Upper lobe of left lung (tissue), 6 donors: ENCODE measurements around the gene TMEM132C. TPM values are rescaled to one million over a fixed set of nuclear protein-coding genes. Genes with fewer than 3 reads are reported as not detected.

Source experiments
- ATAC-seq, 2 donors: fragments of 200-7000 bp; cut with Tn5 transposase; one replicate each; pipeline ENCODE4 v1.9.1; 2022; ENCODE audit warnings: mild to moderate bottlenecking in 2 of 2, moderate library complexity in 2 of 2; ENCODE audit not compliant: low FRiP score in 2 of 2
- DNase-seq, 2 donors: peaks; one replicate each; pipeline ENCODE4 v3.0.0-alpha.2; 2019 to 2020
- H3K27ac ChIP-seq, 4 donors: fragments of 200-600 bp; sonication (generic); one replicate each; pipeline ENCODE4 v1.5.1; 2016 to 2019
- H3K27me3 ChIP-seq, 4 donors: fragments of 200-600 bp; sonication (generic); one replicate each; pipeline ENCODE4 v1.5.1; 2017 to 2019
- H3K36me3 ChIP-seq, 4 donors: fragments of 200-600 bp; sonication (generic); one replicate each; pipeline ENCODE4 v1.5.1; 2016 to 2019
- H3K4me1 ChIP-seq, 4 donors: fragments of 200-600 bp; sonication (generic); one replicate each; pipeline ENCODE4 v1.5.1; 2018 to 2019
- H3K4me3 ChIP-seq, 4 donors: fragments of 200-600 bp; sonication (generic); one replicate each; pipeline ENCODE4 v1.5.1; 2017 to 2019; ENCODE audit warnings: mild to moderate bottlenecking in 2 of 4, moderate library complexity in 1 of 4
- H3K9me3 ChIP-seq, 4 donors: fragments of 200-600 bp; sonication (generic); one replicate each; pipeline ENCODE4 v1.5.1; 2018 to 2019
- CTCF ChIP-seq, 6 experiments: fragments of 450-650 bp in 4 of 6; fragments of 200-600 bp in 2 of 6; sonication (generic) in 2 of 6; IDR thresholded peaks; one replicate each; pipeline ENCODE4 v1.5.1; 2016 to 2019; ENCODE audit warnings: antibody characterized with exemption in 6 of 6
- EP300 ChIP-seq, 4 donors: sonication (generic); formaldehyde crosslinking; IDR thresholded peaks; one replicate each; pipeline ENCODE4 v1.5.1; 2017; ENCODE audit warnings: antibody characterized with exemption in 4 of 4, control low read depth in 2 of 4
- POLR2A ChIP-seq, 4 donors: fragments of 450-650 bp; IDR thresholded peaks; one replicate each; pipeline ENCODE4 v1.5.1; 2016 to 2017; ENCODE audit warnings: antibody characterized with exemption in 4 of 4, mild to moderate bottlenecking in 2 of 4
- POLR2AphosphoS5 ChIP-seq, 2 donors: sonication (generic); formaldehyde crosslinking; IDR thresholded peaks; one replicate each; pipeline ENCODE4 v1.5.1; 2017; ENCODE audit warnings: antibody characterized with exemption in 2 of 2
- WGBS, 2 donors: methylation state at CpG; one replicate each; pipeline ENCODE4 v1.1.5; 2017 to 2018; 5-methylcytosine and 5-hydroxymethylcytosine counted together
- total RNA-seq, 6 donors: library from RNA; depleted of rRNA in 4 of 6; stranded (reverse); fragments of >200 nt in 4 of 6; gene quantifications; one replicate each; pipeline versions ENCODE4 v1.1.0 to v1.2.1, GENCODE V29; 2016 to 2021
- donor health status: DM: no; HTN: no; CAD: no; lungs with moderate emphysema.
- donor health status: DM: no; HTN: yes; CAD: no; lungs with severe emphysema.

Gene TMEM132C
- total RNA-seq, 6 donors from 2014 or later: under 0.01 to 2.2 (median 1.1) TPM

- H3K4me1 ChIP-seq: no peaks in the 10 kb centered on the region
- ATAC-seq: no peak
- H3K27ac ChIP-seq: no peak overlapping the region
- no peak overlapping the region for H3K4me3 ChIP-seq
- no peak for TF ChIP-seq POLR2A (IDR thresholded peaks at IDR 0.05)
- no peak for TF ChIP-seq POLR2AphosphoS5 (IDR thresholded peaks at IDR 0.05)
- TF ChIP-seq EP300 (IDR thresholded peaks at IDR 0.05): no peak
- no peak for TF ChIP-seq CTCF (IDR thresholded peaks at IDR 0.05)
- DNase-seq: no peak
- H3K36me3 ChIP-seq: no peaks in the 10 kb centered on the region
- no peaks in the 10 kb centered on the region for H3K27me3 ChIP-seq
- H3K9me3 ChIP-seq: peaks cover 0 to 6% (median 0%) of the 10 kb centered on the region in 4 donors
- WGBS, 2 donors: 88 to 94% methylated on average over 2 of the region's 2 CpGs
Observed at GRCh38 chr12:128394137-128394536, 127.2 kb downstream of the TMEM132C start.

GRCh38 chr12:128399253-128399652 is 132.3 kb downstream of the TMEM132C start:
- no peaks in the 10 kb centered on the region for H3K27me3 ChIP-seq
- no peaks in the 10 kb centered on the region for H3K36me3 ChIP-seq
- DNase-seq (no peak), ATAC-seq (no peak)
- WGBS, 2 donors: 71 to 79% methylated on average over 1 of the region's 1 CpG
- TF ChIP-seq CTCF (IDR thresholded peaks at IDR 0.05) (no peak), EP300 (IDR thresholded peaks at IDR 0.05) (no peak), POLR2A (IDR thresholded peaks at IDR 0.05) (no peak), POLR2AphosphoS5 (IDR thresholded peaks at IDR 0.05) (no peak)
- H3K9me3 ChIP-seq: no peaks in the 10 kb centered on the region
- H3K4me1 ChIP-seq: no peaks in the 10 kb centered on the region
- H3K27ac ChIP-seq: no peak overlapping the region
- H3K4me3 ChIP-seq: no peak overlapping the region

GRCh38 chr12:128402486-128403243 is 135.7 kb downstream of the TMEM132C start:
- ATAC-seq (no peak), DNase-seq (no peak)
- no peak for TF ChIP-seq EP300 (IDR thresholded peaks at IDR 0.05)
- no peak for TF ChIP-seq POLR2AphosphoS5 (IDR thresholded peaks at IDR 0.05)
- no peak for TF ChIP-seq POLR2A (IDR thresholded peaks at IDR 0.05)
- no peak for TF ChIP-seq CTCF (IDR thresholded peaks at IDR 0.05)
- Histone ChIP-seq H3K4me3 (no peak overlapping the region), H3K27ac (no peak overlapping the region), H3K36me3 (no peaks in the 10 kb centered on the region), H3K27me3 (no peaks in the 10 kb centered on the region), H3K4me1 (no peaks in the 10 kb centered on the region), H3K9me3 (no peaks in the 10 kb centered on the region)
- WGBS, 2 donors: 54 to 55% methylated on average over 12 to 16 of the region's 16 CpGs

GRCh38 chr12:128408669-128409068 is 141.7 kb downstream of the TMEM132C start:
- WGBS, 2 donors: 39 to 41% methylated on average over 8 to 9 of the region's 9 CpGs
- Histone ChIP-seq H3K27ac (no peak overlapping the region), H3K27me3 (no peaks in the 10 kb centered on the region), H3K4me3 (no peak overlapping the region), H3K4me1 (no peaks in the 10 kb centered on the region), H3K36me3 (no peaks in the 10 kb centered on the region), H3K9me3 (no peaks in the 10 kb centered on the region)
- no peak for TF ChIP-seq POLR2A (IDR thresholded peaks at IDR 0.05)
- no peak for TF ChIP-seq POLR2AphosphoS5 (IDR thresholded peaks at IDR 0.05)
- TF ChIP-seq EP300 (IDR thresholded peaks at IDR 0.05): no peak
- no peak for TF ChIP-seq CTCF (IDR thresholded peaks at IDR 0.05)
- ATAC-seq (no peak), DNase-seq (no peak)
